Embryonic facial prominence (tissue), 1 donor: Measurements from ENCODE around the gene CNN3.

ENCODE experiments used
- DNase-seq: peaks from one replicate; pipeline ENCODE4 v3.0.0-alpha.2; 2016; ENCODE audit errors: extremely low spot score

The CNN3 gene

GRCh38 chr1:94922761-94923331 is 4.1 kb downstream of the CNN3 start:
- DNase-seq = no peak

DNA sequence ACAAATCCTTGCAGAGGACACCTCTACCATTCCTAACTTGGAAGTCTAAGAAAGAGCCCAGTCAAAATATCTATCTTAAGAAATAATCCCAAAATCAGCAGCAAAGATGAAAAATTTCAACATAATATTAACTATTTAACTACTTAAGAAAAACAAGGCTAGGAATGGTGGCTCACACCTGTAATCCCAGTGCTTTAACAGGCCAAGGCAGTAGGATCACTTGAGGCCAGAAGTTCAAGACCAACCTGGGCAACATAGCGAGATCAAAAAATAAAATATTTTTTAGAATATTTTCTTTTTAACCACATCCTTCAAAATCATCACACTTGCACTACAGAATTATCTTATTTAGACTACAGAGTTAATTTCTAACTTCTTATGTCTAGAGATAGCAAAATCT is 4.9 kb downstream of the CNN3 start:
- no peak for DNase-seq

- DNase-seq = no peak
These were observed 6.8 kb downstream of the CNN3 start for GRCh38 chr1:94920061-94920460.

DNA sequence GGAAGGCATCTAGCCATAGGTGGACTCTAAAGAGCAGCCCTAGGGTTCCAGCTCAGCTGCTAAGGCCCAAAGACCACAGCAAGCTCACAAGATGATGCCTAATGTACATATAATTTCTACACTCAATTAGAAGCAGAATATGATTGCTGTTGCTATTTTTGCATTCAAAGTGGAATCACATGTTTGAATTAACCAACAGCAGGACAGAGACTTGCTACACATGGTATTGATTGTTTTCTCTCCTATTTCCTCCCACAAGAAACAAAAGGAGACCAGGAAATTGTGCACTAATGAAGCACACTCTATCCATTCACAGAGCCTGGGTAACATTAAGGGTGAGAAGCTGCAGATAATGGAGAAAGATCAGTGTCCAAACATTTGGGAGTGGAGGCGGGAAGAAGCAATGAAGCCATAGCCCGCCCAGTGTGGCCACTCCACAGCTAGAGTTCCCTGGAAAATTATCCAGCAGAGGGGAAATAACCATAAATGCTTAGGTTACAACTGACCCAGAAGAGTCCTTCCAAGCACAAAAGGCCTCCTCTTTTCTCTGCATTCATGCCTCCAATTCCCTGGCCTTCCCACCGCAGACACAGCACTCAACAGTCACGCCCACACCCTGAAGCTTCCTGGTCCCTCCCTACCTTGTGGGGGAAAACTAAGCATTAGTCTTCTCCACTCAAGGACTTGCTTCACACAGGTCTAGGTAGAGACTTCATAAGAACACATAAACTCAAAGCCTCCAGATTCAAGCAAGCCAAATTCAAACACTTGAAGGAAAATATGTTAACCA is 7.5 kb downstream of the CNN3 start:
- no peak for DNase-seq

- no peak for DNase-seq
These were observed 9.7 kb downstream of the CNN3 start for GRCh38 chr1:94917251-94917650.

DNA sequence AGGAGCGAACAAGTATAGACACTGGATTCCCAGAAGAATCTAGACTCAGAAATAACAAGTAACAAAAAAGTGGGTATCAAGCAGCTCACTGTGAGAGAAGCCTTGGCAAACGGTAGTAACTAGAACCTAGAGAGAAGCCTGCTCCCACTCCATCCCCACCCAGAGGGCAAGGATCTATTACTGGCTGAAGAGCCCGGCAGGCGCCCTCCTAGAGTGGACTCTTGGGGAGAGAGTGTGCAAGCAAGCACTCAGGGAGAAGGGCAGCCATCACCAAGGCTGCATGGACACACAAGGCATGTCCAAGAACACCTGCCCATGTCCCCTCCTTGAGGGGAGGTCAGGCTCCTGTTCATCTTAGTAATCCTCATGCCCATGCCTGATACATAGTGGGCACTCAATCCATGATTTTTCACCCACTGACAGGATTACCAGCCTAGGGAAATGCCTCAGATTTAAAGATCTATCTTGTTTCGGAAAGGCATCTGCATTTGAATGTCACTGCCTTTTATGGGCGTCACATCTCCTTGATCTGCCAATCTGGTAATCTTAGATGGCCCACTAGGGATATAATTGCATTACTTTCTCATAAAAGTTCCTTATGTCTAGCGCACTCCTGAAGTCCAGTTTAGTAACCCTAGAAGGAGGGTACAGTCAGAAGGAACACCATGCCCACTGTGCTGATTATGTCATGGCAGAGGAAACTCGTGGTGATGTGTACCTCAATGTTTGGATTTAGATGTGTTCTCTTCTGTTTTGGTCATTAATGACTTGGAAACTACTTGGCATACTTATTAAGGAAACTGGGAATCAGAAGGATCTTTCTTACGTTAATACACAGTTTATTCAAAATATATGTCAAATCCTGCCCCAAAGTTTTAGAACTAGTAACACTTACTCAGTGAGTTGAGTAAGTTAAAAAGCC is 14.4 kb downstream of the CNN3 start:
- DNase-seq = no peak

- no peak for DNase-seq
These were observed 17.4 kb downstream of the CNN3 start for GRCh38 chr1:94909486-94909885.

DNA sequence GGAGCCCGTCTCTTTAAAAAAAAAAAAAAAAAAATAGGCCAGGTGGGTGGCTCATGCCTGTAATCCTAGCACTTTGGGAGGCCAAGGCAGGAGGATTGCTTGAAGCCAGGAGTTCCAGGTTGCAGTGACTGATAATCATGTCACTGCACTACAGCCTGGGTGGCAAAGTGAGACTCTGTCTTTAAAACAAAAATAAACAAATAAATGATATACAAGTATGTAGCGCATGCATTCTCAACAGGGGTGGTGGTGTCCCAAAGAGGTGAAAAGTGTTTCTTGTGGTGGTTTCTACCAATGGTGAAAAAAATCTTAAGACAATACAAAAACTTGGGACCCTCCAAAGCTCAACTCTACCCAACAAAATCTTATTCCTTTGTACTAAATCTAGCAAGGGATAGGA is 17.9 kb downstream of the CNN3 start:
- no peak for DNase-seq

- DNase-seq = no peak
These were observed 18.7 kb downstream of the CNN3 start for GRCh38 chr1:94908190-94908589.

GRCh38 chr1:94907136-94907535 is 19.8 kb downstream of the CNN3 start:
- no peak for DNase-seq

DNA sequence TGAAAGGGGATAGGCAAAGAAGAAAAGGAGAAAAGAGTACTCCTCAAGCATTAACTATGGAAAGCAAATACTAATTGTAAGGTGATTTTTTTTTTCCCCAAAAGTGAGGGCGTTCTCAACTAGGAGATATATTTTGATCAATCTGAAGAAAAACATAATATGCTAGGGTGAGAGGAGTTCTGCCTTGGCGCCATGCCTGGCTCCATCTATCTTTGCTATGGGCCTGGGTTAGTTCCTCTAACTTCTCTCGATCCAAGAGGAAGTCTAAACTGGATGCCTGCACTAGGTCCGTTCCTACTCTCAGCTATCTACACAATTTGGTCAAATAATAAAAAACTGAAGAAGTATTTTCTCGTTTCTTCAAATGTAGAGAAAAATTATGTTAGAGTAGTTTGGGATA is 20.5 kb downstream of the CNN3 start:
- no peak for DNase-seq

DNA sequence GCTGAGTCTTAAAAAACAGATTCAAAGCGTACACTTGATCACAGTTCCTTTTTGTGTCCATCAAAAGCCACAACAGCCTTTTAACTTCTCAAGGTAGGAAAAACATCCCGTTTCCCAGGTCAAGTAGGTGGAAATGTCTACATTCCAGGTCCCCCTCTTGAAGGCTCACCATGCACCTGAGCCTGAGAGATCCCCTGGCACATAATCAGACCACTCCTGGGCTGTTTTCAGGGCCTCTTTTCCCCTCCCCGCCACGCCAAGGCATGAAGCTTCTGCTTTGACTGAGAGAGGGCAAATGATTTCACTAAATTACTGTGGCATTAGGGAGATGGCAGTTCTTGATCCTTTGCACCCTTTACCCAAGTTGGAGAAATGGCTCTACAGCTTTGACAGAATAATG is 21.7 kb downstream of the CNN3 start:
- no peak for DNase-seq

GRCh38 chr1:94903280-94904009 is 23.5 kb downstream of the CNN3 start:
- no peak for DNase-seq

GRCh38 chr1:94901841-94902240 is 25.1 kb downstream of the CNN3 start:
- no peak for DNase-seq

DNA sequence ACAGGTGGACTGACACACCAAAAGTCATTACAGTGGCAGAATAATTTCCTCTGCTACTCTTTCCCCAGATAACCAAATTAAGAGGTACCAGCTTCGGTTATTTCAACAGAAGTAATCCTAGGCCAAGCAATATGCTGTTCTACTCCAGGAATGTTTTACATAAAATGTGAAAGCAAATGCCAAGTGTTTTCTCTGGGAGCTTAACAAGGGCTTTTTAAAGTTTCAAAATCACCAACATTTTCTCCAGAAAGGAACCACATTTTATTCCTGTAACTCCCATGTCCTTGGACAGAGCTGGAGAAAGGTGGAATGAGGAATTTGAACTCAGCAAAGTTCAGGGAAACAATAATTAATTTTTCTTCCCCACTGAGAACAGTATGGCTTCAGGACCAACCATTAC is 27.2 kb downstream of the CNN3 start:
- DNase-seq = no peak

GRCh38 chr1:94898491-94899385 is 28.2 kb downstream of the CNN3 start:
- DNase-seq = no peak

GRCh38 chr1:94895518-94895917 is 31.4 kb downstream of the CNN3 start:
- DNase-seq = no peak

DNA sequence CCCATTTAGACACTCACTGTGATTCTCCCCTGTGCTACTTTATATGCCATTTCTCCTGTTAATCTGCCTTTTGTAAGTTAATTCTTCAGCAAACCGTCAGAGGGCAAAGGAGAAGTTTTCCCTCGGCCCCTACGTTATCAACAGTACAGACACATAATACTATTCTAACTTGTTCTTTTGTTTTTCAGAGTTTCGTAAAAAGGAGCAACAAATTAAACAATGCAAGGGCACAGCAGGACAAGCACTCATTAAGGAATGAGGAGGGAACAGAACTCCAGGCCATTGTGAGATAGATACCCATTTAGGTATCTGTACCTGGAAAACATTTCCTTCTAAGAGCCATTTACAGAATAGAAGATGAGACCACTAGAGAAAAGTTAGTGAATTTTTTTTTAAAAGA is 32.3 kb downstream of the CNN3 start:
- no peak for DNase-seq

DNA sequence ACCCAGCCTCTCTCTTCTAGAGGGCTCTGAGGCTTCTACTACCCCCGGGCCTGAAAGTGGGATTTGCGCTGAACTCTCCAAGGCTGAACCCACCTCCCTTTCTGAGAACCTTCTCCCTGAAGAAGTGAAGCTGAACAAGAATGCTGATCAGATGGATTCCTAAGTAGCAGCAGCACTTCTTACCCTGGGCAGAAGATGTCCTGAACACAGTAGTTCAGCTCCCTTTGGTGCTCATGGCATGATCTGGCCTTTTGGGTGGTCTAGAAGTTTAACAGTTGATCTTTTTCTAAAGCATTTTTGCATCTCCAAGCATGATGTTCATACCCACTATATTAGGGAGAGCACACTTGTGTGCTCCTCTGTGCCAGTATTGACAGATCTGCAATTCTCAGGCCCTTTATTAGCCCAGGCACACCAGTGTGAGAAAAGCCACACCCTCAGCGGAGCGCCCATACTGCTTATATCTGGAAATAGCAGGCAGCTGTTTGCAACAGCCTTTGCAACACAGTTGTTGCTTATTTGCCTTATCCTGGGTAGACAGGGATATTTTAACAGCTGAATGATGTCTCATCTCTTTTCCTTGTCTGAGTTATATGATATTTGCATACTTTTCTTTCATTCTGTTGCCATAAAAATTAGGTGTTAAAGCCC is 34.2 kb downstream of the CNN3 start:
- no peak for DNase-seq

DNA sequence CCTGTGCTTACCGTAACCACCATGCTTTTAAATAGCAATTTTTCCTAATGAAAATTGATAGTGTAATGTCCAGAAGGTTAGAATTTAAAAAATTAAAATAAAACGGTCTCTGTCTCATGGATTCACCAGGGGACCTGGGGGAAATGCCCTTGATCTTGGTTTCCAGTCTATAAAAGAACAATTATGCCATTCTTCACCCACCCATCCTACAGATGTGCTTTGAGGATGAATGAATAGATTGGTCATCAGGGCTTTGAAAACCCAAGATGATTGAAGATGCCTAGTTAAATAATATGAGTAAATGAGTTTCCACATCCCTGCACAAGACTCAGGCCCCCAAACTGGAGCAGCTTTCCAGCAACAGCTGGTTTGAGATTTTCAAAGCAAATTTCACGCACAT is 38.7 kb downstream of the CNN3 start:
- no peak for DNase-seq
